GM19035 (cell line): Measurements from ENCODE around the gene SLC37A2.
A peak's percentile ranks its signal among the peaks of the same experiment; 100 is the strongest.

ENCODE experiments used
- ATAC-seq: cut with Tn5 transposase; IDR thresholded peaks from one replicate; pipeline ENCODE4 v1.9.1; 2021; ENCODE audit not compliant: unreplicated experiment

Gene SLC37A2

GRCh38 chr11:125070699-125071254, 7.7 kb downstream of the SLC37A2 start:
- ATAC-seq, result peak; percentile 66

- no peak for ATAC-seq
Measured at GRCh38 chr11:125071435-125071834, 8.3 kb downstream of the SLC37A2 start.

- ATAC-seq, result no peak
Measured at GRCh38 chr11:125071846-125072217, 8.7 kb downstream of the SLC37A2 start.

- peak; percentile 86 for ATAC-seq
Measured at GRCh38 chr11:125072218-125072960, 9.3 kb downstream of the SLC37A2 start.

GRCh38 chr11:125072961-125073590, 10.0 kb downstream of the SLC37A2 start:
- ATAC-seq, result no peak

- ATAC-seq, result no peak
Measured at GRCh38 chr11:125073616-125074483, 10.7 kb downstream of the SLC37A2 start.

GRCh38 chr11:125074511-125075241, 11.6 kb downstream of the SLC37A2 start:
- no peak for ATAC-seq

GRCh38 chr11:125075242-125075625, 12.1 kb downstream of the SLC37A2 start:
- ATAC-seq, result no peak

- ATAC-seq, result no peak
Measured at GRCh38 chr11:125075900-125076317, 12.8 kb downstream of the SLC37A2 start.

- ATAC-seq, result no peak
Measured at GRCh38 chr11:125076378-125076945, 13.4 kb downstream of the SLC37A2 start.

- no peak for ATAC-seq
Measured at GRCh38 chr11:125078016-125078415, 14.9 kb downstream of the SLC37A2 start.

GRCh38 chr11:125078516-125079140, 15.5 kb downstream of the SLC37A2 start:
- ATAC-seq, result no peak

- no peak for ATAC-seq
Measured at GRCh38 chr11:125079151-125079877, 16.2 kb downstream of the SLC37A2 start.

- ATAC-seq, result no peak
Measured at GRCh38 chr11:125079878-125080530, 16.9 kb downstream of the SLC37A2 start.

GRCh38 chr11:125080531-125080911, 17.4 kb downstream of the SLC37A2 start:
- no peak for ATAC-seq

GRCh38 chr11:125081098-125081798, 18.1 kb downstream of the SLC37A2 start:
- no peak for ATAC-seq

GRCh38 chr11:125082040-125082439, 18.9 kb downstream of the SLC37A2 start:
- ATAC-seq, result no peak

GRCh38 chr11:125082611-125083311, 19.7 kb downstream of the SLC37A2 start:
- no peak for ATAC-seq
